Activated B cell treated with CpG ODN at 0.5 μM for 24 hours (primary cell): ENCODE data around the gene DPM3. TPM values are rescaled to one million over a fixed set of nuclear protein-coding genes. Genes with fewer than 3 reads are reported as not detected.

Source experiments
- ATAC-seq: fragments of 200-7000 bp; cut with Tn5 transposase; one replicate; pipeline ENCODE4 v1.10.0; 2021; ENCODE audit warnings: low read depth, mild to moderate bottlenecking, moderate library complexity
- CTCF ChIA-PET: fragments of 350-600 bp; sonication (Branson Sonifier 250); formaldehyde crosslinking; loops from one replicate; lab custom pipeline; 2021; ENCODE audit warnings: antibody characterized with exemption; lab: Charles Lee
- POLR2A ChIA-PET: fragments of 350-600 bp; sonication (Branson Sonifier 250); formaldehyde crosslinking; loops from one replicate; lab custom pipeline; 2021; ENCODE audit warnings: antibody characterized with exemption; lab: Charles Lee
- DNase-seq: peaks from one replicate; pipeline ENCODE4 v3.0.0; 2022
- H3K27ac Mint-ChIP-seq: one replicate; pipeline ENCODE4 v1.8.0; 2020; ENCODE audit warnings: mixed read lengths
- H3K27me3 Mint-ChIP-seq: one replicate; pipeline ENCODE4 v1.8.0; 2021; ENCODE audit warnings: mixed read lengths
- H3K36me3 Mint-ChIP-seq: one replicate; pipeline ENCODE4 v1.8.0; 2021; ENCODE audit warnings: low read depth, mixed read lengths
- H3K4me1 Mint-ChIP-seq: one replicate; pipeline ENCODE4 v1.8.0; 2021; ENCODE audit warnings: mixed read lengths
- H3K4me3 Mint-ChIP-seq: one replicate; pipeline ENCODE4 v1.8.0; 2020; ENCODE audit warnings: mild to moderate bottlenecking, mixed read lengths
- H3K9me3 Mint-ChIP-seq: one replicate; pipeline ENCODE4 v1.8.0; 2020; ENCODE audit warnings: mixed read lengths
- intact Hi-C: fragments of 100-400 bp; cut with micrococcal nuclease; formaldehyde crosslinking; loops from one replicate; pipeline ENCODE4 v1.15.1; 2024
- total RNA-seq: library from RNA; stranded (reverse); gene quantifications from 2 replicates; pipeline ENCODE4 v1.2.3, GENCODE V29; 2022
- TF ChIP-seq, protein P1 (sequence below): fragments of 200-600 bp; IDR thresholded peaks from one replicate; pipeline ENCODE4 v1.8.0; 2022; ENCODE audit warnings: antibody characterized with exemption, mild to moderate bottlenecking

DPM3 gene
- total RNA-seq, 1 donor from 2014 or later, result 33.2 TPM

DNA sequence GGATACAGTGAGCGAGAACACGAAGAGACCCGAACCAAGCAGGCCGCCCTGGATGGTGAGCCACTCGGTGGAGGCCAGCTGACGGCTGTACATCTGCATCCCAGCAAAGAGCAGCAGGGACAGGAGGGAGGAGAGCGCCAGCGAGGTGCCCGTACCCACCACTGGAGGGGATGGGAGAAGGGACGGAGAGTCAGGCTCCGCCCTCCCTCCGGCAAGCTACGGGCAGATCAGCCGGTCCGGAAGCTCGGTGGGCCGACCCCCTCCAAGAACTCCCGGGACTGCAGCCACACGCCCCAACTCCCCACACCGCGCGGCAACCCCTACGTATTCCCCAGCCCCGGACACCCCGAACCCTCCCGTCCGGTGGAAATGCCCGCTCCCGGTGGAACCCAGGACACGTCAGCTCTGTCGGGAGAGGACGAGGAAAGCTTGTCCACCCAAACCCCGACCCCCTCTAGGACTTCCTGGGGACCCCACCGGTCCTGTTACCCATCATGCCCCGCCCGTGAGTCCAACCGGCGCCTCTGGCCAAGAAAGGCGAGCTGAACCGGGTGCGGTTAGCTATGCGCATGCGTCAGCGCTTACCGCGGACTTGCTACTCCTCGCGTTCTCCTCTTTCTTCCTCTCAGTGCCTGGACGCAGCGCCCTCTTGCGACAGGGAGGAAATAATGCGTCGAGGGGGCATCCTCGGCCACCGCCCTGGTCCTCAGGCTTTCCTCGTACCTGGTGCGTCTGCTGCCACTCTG lies 32.6 kb upstream of the DPM3 start, which contains the start of gene KRTCAP2:
TSS of gene KRTCAP2 (minus strand) at position 573 of the 746 bp plus-strand sequence. CDS start at position 493, 80 bp downstream.
- peak within 1 kb of the TSS; percentile 98 for H3K27ac Mint-ChIP-seq
- CTCF ChIA-PET, result interaction anchor here (0.7 to 4.5 kb wide), 28 partner anchors 10 to 530 kb away, joined by 3 to 49 read pairs (median 4); partner anchors contain the start of genes ADAM15, EFNA1, EFNA3 and SLC50A1
- peak; percentile 87 for DNase-seq
- H3K27me3 Mint-ChIP-seq, result no peaks in the 10 kb centered on the region
- POLR2A ChIA-PET, result interaction anchor here (0.6 to 4.5 kb wide), 33 partner anchors 9 to 1444 kb away, joined by 3 to 63 read pairs (median 4); partner anchors contain the start of genes ADAM15, DPM3, EFNA1 and EFNA3
- TF ChIP-seq, protein P1, sequence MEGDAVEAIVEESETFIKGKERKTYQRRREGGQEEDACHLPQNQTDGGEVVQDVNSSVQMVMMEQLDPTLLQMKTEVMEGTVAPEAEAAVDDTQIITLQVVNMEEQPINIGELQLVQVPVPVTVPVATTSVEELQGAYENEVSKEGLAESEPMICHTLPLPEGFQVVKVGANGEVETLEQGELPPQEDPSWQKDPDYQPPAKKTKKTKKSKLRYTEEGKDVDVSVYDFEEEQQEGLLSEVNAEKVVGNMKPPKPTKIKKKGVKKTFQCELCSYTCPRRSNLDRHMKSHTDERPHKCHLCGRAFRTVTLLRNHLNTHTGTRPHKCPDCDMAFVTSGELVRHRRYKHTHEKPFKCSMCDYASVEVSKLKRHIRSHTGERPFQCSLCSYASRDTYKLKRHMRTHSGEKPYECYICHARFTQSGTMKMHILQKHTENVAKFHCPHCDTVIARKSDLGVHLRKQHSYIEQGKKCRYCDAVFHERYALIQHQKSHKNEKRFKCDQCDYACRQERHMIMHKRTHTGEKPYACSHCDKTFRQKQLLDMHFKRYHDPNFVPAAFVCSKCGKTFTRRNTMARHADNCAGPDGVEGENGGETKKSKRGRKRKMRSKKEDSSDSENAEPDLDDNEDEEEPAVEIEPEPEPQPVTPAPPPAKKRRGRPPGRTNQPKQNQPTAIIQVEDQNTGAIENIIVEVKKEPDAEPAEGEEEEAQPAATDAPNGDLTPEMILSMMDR, result peak; percentile 97
- no peaks in the 10 kb centered on the region for H3K9me3 Mint-ChIP-seq
- peak within 1 kb of the TSS; percentile 99 for H3K4me3 Mint-ChIP-seq
- intact Hi-C loops, result loop anchor here (1.0 to 10.0 kb wide), 6 partner anchors 33 to 618 kb away; partner anchors contain the start of genes ADAM15, CKS1B, DPM3 and SHC1
- H3K4me1 Mint-ChIP-seq, result peaks cover 33% of the 10 kb centered on the region
- peak; percentile 85 for ATAC-seq
- peaks cover 26% of the 10 kb centered on the region for H3K36me3 Mint-ChIP-seq

DNA sequence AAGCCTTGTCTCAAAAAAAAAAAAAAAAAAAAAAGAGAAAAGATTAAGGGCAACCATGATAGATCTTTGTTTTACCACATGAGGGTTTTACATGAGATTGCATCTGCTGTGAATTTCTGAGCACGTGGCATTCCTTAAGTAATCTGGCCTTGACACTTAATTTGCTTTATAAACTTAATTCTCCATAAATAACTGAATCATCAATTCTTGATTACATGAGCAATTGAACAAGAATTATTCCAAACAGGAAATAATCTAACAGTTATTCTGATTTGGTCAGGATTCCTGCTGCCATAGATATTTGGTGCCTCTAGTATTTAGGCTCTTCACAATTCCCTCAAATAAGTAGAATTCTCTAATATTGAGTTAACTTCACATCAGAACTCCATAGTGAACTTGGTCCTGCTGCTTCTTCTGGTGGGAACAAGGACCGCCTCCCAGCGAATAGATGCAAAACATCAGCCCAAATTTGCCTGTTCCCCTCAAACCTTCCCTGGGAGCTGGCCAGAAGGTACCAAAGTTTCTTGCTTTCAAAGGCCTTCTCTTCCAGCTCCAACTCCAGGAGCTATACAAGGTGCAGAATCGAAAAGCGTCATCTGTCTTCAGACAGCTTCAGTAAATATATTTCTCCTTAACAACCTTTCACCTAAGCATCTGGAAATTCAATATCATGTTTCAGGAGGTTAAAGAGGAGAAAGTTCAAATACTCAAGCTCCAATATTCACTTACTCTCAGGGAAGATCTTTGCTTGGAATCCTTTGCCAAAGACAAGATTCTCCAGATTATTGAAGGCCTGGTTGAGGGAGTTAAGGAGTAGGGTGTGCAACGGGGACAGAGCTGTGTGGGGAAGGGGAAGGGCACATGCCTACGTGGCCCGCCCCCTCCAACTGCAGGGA lies 31.8 kb upstream of the DPM3 start:
- ChIA-PET CTCF (interaction anchor here (0.8 to 4.5 kb wide), 18 partner anchors 9 to 155 kb away, joined by 3 to 49 read pairs (median 6); partner anchors contain the start of genes EFNA1, EFNA3 and SLC50A1), POLR2A (interaction anchor here (0.6 to 4.5 kb wide), 23 partner anchors 13 to 1227 kb away, joined by 3 to 63 read pairs (median 5); partner anchors contain the start of genes DPM3, EFNA1, MTX1 and PMVK)
- Mint-ChIP-seq H3K27me3 (no peaks in the 10 kb centered on the region), H3K36me3 (peaks cover 26% of the 10 kb centered on the region), H3K4me3 (peak overlapping the region; percentile 99), H3K4me1 (peaks cover 41% of the 10 kb centered on the region), H3K27ac (peak overlapping the region; percentile 98), H3K9me3 (no peaks in the 10 kb centered on the region)
- no peak for DNase-seq
- peak; percentile 19 for ATAC-seq
- intact Hi-C loops, result loop anchor here (2.0 to 10.0 kb wide), 4 partner anchors 87 to 617 kb away; partner anchors contain the start of genes ADAM15, CKS1B, SHC1 and UBE2Q1
- TF ChIP-seq, protein P1, result no peak

DNA sequence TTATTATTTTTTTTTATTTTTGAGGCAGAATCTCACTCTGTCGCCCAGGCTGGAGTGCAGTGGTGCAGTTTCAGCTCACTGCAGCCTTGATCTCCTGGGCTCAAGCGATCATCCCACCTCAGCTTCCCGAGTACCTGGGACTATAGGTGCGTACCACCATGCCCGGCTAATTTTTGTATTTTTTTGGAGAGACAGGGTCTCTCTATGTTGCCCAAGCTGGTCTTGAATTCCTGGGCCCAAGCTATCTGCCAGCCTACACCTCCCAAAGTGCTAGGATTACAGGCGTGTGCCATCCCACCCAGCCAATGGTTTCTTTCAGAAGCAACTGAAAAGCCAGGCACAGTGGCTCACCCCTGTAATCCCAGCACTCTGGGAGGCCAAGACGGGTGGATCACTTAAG lies 30.5 kb upstream of the DPM3 start:
- ATAC-seq (no peak), DNase-seq (no peak)
- ChIA-PET POLR2A (interaction anchor here (0.5 to 0.9 kb wide), 4 partner anchors 79 to 1635 kb away, joined by 3 to 5 read pairs (median 3); no protein-coding TSS in a partner anchor), CTCF (interaction anchor here (0.8 to 6.4 kb wide), 4 partner anchors 23 to 126 kb away, joined by 3 to 145 read pairs (median 5); no protein-coding TSS in a partner anchor)
- Mint-ChIP-seq H3K36me3 (peaks cover 26% of the 10 kb centered on the region), H3K27ac (no peak overlapping the region), H3K4me3 (no peak overlapping the region), H3K4me1 (peaks cover 44% of the 10 kb centered on the region), H3K27me3 (no peaks in the 10 kb centered on the region), H3K9me3 (no peaks in the 10 kb centered on the region)
- intact Hi-C loops, result loop anchor here (10.0 kb wide), 2 partner anchors 196 to 616 kb away; partner anchors contain the start of genes CKS1B, SHC1 and UBE2Q1
- TF ChIP-seq, protein P1, result no peak

DNA sequence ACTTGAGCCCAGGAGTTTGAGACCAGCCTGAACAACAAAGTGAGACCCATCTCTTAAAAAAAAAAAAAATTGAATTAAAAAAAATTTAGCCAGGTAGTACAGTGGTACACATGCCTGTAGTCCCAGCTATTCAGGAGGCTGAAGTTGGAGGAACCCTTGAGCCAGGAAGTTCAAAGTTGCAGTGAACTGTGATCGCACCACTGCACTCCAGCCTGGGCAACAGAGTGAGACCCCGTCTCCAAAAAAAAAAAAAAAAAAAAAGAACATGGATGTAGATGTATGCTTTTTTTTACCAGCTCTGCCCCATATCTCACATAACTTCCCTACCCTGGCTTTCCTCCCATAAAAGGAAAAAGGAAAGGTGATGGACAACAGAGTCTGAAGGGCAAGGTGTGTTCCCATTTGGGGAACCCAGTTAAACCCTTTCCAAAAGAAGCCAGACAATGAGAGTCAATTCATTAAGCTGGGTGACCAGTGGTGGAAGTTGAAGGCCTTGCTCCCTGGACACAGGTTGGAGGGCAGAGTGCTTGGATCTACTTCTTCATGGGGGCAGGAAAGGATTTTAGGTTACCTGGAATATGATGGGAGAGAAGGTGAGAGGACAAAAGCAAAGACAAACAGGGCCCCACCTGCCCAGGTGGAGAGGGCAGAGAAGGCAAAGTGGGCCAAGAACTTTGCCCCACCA lies 29.9 kb upstream of the DPM3 start:
- CTCF ChIA-PET, result interaction anchor here (0.8 to 6.4 kb wide), 5 partner anchors 24 to 126 kb away, joined by 3 to 145 read pairs (median 7); no protein-coding TSS in a partner anchor
- POLR2A ChIA-PET, result interaction anchor here (0.5 to 4.2 kb wide), 4 partner anchors 78 to 1635 kb away, joined by 3 to 38 read pairs (median 3); no protein-coding TSS in a partner anchor
- Mint-ChIP-seq H3K27me3 (no peaks in the 10 kb centered on the region), H3K4me1 (peaks cover 44% of the 10 kb centered on the region), H3K36me3 (peaks cover 26% of the 10 kb centered on the region), H3K9me3 (no peaks in the 10 kb centered on the region), H3K27ac (no peak overlapping the region), H3K4me3 (no peak overlapping the region)
- intact Hi-C loops, result loop anchor here (10.0 kb wide), 2 partner anchors 195 to 615 kb away; partner anchors contain the start of genes CKS1B, SHC1 and UBE2Q1
- TF ChIP-seq, protein P1, result no peak
- ATAC-seq, result no peak
- no peak for DNase-seq
